ENCODE measurements around the gene KCNJ9.
A peak's percentile ranks its signal among the peaks of the same experiment; 100 is the strongest.

Gene KCNJ9

DNA sequence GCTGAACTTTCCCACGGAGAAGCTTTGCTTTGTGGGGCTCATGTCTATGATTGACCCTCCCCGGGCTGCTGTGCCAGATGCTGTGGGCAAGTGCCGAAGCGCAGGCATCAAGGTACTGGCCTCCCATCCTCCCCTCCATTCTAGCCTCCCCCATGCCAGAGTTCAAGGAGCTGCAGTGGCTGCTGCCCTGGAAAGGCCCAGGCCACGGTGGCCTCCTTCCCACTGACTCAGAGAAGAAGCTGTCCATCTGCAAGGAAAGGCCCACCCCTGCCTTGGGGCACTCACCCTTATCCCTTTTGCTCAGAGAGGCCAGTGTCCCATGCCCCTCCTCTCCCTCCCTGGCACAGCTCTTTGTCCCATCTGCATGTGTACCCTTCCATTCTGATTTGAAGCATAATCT is 49.1 kb downstream of the KCNJ9 start:
- DNase-seq: no peak

DNA sequence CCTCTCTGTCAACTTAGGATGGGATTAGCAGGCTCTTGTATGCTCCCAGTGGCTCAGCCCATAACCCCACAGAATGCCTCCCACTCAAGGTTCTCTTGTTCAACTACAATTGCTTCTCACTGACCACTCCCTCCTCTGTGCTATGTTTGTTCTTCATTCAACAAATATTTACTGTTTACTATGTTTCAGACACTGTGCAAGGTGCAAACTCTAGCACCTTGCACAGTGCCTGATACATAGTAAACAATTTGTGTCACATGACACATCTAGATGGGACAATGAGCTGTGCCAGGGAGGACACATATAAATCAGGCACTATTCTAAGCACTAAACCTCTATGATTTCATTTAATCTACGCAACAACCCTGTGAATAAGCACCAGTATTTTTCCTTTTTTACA is 49.6 kb downstream of the KCNJ9 start:
- no peak for DNase-seq
- intact Hi-C loops (cut with DNase I): no loop called here

More for the DNA sequence above, 49.1 kb downstream of the KCNJ9 start:
- intact Hi-C loops (cut with DNase I): no loop called here

DNA sequence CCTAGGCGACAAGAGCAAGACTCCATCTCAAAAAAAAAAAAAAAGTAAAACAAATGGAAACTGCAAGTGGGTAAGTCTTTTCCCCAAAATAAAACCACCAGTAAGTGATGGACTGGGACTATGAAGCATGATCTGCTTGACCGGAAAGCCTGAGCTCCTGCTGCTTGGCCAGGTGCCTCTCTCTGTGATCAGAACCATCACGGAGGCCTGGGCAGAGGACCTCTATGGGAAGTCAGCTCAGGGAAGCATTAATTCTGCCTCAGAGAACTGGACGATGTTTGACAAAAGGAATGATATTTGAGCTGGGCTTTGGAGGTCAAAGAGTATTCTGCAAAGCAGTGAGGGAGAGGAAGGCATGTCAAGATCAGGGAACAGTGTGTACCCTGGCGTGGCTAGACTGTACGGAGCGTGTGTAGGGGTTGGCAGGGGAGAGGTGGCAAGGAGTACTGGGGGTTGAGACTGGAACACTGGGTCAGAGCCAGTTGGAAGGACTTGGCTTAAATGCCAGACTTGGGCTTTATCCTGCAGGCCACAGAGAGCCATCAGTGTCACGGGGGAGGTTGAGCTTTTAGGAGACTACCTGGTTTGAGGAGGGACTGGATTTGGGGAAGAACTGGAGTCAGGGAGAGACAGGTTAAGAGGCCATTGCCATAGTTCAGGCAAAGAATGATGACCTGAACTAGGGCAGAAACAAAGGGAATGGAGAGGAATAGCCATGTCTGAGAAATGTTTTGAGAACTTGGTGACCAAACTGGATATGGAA is 50.6 kb downstream of the KCNJ9 start:
- DNase-seq: peak in 6 of 42 donors; percentile 26 to 68 (median 49)
- intact Hi-C loops (cut with DNase I): no loop called here

DNA sequence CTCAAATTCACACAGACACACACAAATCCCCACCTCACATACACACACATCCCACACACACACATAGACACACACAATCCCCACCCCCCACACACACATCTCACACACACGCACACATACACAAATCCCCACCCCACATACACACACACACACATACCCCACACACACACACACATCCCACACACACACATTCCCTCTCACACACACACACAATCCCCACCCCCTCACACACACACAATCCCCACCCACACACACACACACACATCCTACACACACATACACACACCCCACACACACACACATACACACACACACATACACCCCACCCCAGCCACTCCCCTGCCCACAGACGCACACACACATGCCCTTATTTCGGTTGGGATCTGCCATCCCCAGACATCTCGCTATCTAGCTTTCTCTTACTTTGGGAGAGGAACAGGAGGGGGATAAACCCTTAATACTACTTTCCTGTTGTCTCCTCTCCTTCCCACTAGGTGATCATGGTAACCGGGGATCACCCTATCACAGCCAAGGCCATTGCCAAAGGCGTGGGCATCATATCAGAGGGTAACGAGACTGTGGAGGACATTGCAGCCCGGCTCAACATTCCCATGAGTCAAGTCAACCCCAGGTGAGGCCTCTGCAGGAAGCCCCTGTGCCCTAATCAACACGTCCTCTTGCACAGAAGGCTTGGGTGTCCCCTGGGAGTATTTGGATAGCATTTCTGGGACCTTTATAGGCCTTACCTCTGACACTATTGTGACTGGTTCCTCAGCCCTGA is 52.8 kb downstream of the KCNJ9 start:
- peak in 2 of 42 donors; percentile 5 to 9 for DNase-seq
- intact Hi-C loops (cut with DNase I): no loop called here

DNA sequence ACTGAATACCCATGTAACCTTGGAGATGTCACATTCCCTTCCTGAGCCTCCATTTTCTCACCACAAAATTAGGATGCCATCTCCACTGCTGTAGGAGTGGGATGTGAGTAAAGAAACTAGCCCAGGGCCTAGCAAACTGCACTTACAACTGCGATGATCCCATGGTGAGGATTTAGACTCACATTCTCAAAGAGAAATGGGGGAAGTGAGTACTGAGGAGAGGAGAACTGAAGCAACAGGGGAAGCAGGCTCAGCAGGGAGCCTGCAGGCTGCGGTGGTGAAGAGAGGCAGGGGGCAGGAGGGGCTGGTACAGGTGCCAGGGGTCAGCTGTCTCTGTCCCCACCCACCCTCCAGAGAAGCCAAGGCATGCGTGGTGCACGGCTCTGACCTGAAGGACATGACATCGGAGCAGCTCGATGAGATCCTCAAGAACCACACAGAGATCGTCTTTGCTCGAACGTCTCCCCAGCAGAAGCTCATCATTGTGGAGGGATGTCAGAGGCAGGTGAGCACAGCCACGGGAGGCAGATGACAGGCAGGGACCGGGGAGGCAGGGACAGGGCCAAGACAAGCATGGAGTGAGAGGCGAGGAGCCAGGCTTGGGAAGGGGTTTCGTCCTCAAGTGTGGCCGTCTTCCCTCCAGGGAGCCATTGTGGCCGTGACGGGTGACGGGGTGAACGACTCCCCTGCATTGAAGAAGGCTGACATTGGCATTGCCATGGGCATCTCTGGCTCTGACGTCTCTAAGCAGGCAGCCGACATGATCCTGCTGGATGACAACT is 53.6 kb downstream of the KCNJ9 start:
- intact Hi-C loops (cut with DNase I): no loop called here
- peak in 3 of 42 donors; percentile 4 to 34 (median 10) for DNase-seq

DNA sequence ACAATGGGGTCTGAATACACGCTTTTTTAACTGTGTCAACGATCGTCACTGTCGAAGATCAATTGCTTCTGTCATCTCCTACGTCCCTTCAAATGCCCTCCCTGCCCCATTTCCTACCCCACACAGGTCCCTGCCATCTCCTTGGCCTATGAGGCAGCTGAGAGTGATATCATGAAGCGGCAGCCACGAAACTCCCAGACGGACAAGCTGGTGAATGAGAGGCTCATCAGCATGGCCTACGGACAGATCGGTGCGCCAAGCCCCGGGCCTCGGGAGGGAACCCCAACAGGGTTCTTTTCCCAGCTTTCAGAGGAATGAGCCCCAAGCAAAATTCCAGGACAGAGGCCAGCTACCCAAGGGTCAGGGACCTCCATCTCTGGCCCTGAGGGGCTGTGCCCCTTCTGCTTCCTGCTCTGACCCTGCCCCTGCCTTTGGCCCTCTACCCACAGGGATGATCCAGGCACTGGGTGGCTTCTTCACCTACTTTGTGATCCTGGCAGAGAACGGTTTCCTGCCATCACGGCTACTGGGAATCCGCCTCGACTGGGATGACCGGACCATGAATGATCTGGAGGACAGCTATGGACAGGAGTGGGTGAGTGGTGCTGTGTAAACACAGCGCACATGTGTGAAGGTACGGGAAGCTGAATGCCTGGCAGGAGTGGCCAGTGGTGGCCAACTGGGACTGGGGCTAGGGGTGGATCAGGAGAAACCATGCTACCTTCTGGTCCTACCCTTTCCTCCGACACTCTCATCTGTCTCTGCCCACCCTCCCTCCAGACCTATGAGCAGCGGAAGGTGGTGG is 55.0 kb downstream of the KCNJ9 start:
- intact Hi-C loops (cut with DNase I): no loop called here

DNA sequence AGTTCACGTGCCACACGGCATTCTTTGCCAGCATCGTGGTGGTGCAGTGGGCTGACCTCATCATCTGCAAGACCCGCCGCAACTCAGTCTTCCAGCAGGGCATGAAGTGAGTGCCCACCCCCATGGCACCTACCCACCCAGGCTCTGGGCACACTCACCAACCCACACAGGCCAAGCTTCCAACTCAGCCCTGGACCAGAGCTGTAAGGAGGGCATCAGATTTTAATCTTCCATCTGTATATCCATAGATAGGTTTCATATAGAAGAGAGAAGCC is 55.5 kb downstream of the KCNJ9 start:
- DNase-seq: no peak
- intact Hi-C loops (cut with DNase I): no loop called here

More for the DNA sequence above, 55.0 kb downstream of the KCNJ9 start:
- peak in 1 of 42 donors; percentile 32 for DNase-seq

DNA sequence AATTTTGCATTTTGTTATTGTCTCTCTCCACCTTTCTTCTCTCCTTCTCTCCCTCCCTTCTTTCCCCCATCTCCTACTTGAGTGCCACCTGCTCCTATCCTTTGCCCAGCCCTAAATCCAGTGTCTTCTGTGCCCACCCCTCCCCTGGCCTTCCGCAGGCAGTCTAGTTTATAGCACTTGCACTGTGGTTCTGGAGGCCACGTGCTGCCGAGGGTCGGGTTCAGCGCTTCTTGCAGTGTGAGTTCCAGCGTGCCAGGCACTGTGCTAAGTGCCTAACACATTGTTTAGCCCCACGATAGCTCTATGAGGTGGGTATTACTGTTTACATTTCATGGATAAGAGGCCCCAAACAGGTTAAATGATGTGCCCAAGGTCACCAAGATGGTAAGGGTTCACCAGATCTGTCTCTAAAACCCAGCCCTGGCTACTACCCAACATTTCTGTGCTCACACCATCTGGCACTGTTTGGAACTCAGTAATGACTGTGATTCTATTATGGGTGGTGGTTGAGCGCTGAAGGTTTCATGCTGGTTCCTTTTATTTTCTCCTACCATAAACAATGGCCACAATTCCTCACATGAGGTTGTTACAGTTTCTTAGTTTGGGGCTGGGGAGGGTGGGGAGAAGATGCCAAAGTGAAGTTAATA is 56.0 kb downstream of the KCNJ9 start:
- peak in 1 of 42 donors; percentile 24 for DNase-seq
- intact Hi-C loops (cut with DNase I): no loop called here

DNA sequence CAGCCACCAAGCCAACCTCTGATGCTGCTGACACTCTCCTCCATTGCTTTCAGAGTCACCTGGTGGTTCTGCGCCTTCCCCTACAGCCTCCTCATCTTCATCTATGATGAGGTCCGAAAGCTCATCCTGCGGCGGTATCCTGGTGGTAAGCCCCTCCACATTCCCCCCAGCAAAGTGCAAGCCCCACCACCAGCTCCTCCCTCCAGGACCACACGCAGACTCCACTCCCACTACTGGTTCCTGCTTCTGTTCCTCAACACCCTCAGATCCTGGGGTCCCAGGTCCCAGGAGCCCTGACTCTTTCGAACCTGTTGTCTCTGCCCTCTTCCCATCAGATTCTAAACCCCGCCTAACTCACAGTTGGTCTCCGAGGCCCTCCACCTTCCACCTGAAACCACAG is 58.5 kb downstream of the KCNJ9 start:
- intact Hi-C loops (cut with DNase I): no loop called here
- no peak for DNase-seq

Data from head of caudate nucleus (tissue), 42 donors.